Hematopoietic multipotent progenitor cell treated with erythropoietin and hydrocortisone succinate and interleukin-3 and kit ligand, for 15 days (in vitro differentiated cells): Measurements from ENCODE around the gene PTPRD.

ENCODE experiments used
- DNase-seq: peaks from one replicate; pipeline ENCODE4 v3.0.0-alpha.2; 2015; ENCODE audit warnings: low spot score

The PTPRD gene

GRCh38 chr9:8825585-8826147 lies 1787.1 kb downstream of the PTPRD start:
- DNase-seq: no peak

DNA sequence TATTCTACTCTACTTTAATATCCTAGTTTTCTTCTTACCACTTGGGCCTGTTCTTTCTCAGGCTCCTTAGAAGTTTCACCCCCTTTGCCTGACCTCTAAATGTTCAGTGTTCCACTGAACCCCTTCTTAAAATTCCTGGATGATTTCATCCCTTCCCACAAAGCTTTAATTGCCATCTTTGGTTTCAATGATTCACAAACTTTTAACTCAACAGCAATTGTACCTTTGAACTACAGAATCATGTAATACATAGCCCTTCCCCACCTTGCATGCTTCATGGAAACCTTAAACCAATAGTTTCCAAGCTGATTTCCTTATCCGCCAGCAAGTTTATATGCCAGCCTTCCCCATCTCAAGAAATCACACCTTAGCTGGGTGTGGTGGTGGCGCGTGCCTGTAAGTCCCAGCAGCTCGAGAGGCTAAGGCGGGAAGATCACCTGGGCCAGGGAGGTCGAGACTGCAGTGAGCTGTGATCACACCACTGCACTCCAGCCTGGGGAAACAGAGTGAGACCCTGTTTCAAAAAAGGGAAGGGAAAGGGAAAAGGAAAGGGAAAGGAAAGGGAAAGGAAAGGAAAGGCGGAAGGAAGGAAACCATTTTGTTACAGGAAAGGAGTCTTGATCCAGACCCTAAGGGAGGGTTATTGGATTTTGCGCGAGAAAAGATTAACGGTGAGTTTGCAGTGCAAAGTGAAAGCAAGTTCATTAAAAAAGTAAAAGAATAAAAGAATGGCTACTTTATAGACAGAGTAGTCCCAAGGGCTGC lies 1789.5 kb downstream of the PTPRD start:
- DNase-seq: no peak

DNA sequence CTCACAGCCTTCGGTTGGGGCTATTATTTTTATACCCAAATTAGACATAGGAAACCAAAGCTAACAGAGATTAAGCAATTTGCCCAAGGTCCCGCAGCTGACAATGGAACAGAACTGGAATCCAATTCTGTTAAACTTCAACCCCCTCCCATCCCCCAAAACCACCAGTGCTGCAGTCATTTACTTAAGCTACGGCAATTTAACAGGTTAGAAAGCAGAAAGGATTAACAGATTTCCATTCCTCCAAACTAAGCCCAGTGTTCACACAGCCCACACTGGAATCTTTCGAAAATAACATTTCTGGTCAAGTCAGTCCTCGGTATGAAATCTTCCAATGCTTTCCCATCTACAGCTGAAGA lies 1790.2 kb downstream of the PTPRD start:
- DNase-seq: no peak

DNA sequence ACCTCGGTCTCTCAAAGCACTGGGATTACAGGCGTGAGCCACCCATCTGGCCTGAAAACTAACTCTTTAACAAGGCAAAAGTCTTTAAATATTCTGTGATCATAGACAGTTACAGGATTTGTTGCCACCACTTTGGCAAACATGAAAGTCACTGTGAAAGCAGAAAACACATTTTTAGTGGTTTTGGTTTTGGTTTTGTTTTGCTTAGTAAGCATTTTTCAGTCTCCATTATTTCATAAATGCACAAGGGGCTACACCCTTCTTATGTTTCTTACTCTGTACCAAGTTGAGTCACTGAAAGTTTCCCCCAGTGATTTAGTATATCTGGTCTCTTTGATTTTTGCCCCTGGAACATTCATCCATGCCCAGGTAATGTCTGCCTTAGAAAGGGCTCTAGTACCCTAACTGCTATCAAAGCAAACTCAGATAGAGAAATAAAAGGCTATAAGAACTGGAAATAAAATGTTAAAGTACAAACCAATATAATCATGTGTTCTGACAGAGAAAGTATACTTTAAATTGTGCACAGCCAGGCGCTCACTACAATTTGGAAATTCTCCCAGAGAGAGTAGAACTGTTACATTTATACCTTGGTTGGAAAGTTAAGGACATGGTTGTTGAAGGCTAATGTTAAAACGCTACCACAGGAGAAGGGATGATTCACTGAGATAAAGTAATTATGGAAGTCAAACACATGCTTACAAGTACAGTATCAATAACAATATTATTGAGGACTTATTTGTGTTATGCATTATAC lies 1790.7 kb downstream of the PTPRD start:
- no peak for DNase-seq

DNA sequence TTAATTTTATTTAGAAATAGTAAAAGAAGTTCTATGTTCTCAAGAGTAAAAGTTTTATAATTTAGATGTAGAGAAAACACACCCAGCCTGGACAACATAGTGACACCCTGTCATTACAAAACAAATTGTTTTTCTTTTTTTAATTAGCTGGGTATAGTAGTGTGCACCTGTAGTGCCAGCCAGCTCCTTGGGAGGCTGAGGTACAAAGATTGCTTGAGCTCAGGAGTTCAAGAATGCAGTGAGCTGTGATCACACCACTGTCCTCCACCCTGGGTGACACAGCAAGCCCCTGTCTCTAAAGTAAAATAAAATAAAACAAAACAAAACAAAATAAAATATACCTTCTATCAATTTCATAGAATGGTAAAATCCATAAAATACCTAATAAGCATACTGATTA lies 1795.5 kb downstream of the PTPRD start:
- DNase-seq: no peak

GRCh38 chr9:8816361-8816760 lies 1796.4 kb downstream of the PTPRD start:
- DNase-seq: no peak

GRCh38 chr9:8815931-8816330 lies 1796.9 kb downstream of the PTPRD start:
- DNase-seq: no peak

- DNase-seq: no peak
Observed at GRCh38 chr9:8815219-8815618, 1797.6 kb downstream of the PTPRD start.

DNA sequence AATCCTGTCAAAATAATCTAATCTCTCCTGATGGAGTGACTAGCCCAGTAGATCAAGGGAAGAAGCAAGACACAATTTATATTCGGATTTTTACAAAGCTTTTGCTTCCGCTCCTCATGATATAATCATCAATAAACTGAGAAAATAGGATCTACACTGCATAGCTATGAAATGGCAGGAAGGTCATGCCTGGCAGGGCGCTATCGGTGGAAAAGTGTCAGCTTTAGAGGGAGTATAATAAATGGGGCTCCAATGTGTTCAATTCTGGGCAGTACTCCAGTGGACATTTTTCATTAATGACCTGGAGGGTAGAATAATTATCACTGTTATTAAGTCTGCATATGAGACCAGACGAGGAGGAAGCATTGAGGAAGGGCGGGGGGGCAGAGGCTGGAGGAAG lies 1799.9 kb downstream of the PTPRD start:
- DNase-seq: no peak

DNA sequence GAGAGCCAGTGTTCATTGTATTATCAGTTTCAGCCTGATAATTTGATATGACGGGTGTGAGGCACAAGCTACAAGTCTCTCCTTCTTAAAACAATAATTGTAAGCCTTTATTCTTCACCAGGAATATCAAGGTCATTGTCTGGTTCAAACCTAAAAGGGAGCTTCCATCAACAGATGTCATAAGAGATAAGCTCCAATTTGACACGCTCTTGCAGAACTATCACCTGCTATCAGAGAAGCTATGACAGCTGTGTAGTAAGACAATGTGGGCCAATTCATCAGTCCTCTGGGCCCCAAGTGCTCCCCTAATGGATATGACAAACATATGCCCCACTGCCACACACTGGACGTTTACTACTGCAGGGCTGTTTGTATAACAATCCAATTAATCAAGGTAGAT lies 1803.1 kb downstream of the PTPRD start:
- DNase-seq: no peak

GRCh38 chr9:8806150-8806549 lies 1806.7 kb downstream of the PTPRD start:
- DNase-seq: no peak

- DNase-seq: no peak
Observed at GRCh38 chr9:8804613-8805012, 1808.2 kb downstream of the PTPRD start.

DNA sequence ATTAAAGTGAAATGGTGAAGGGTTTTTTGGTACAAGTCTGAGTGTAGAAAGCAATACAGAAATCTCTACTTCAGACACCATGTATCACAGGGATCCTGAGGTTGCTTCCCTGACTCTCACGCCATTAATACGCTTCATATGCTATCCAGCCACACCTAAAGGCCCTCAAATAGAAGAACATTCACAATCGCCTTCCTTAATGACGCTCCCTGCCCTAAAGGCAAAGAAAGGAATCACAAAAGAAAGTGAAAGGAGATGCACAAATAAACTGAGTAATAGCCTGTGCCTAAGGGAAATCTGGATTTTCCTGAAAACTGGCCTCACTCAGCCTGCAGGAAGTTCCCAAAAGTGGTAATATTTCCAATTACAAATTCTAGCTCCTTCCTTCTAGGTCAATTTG lies 1810.6 kb downstream of the PTPRD start:
- no peak for DNase-seq

DNA sequence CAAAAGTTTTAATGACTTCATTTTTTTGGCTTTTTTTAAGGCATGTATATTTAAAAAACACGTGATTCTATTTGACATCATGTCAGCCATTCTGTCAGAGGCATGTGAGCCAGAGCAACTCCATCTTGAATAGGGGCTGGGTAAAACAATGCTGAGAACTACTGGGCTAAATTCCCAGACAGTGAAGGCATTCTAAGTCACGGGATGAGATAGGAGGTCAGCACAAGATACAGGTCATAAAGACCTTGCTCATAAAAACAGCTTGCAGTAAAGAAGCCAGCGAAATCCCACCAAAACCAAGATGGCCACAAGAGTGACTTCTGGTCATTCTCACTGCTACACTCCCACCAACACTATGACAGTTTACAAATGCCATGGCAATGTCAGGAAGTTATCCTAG lies 1812.6 kb downstream of the PTPRD start:
- no peak for DNase-seq

- no peak for DNase-seq
Observed at GRCh38 chr9:8799615-8800014, 1813.2 kb downstream of the PTPRD start.

- DNase-seq: no peak
Observed at GRCh38 chr9:8799206-8799605, 1813.6 kb downstream of the PTPRD start.

DNA sequence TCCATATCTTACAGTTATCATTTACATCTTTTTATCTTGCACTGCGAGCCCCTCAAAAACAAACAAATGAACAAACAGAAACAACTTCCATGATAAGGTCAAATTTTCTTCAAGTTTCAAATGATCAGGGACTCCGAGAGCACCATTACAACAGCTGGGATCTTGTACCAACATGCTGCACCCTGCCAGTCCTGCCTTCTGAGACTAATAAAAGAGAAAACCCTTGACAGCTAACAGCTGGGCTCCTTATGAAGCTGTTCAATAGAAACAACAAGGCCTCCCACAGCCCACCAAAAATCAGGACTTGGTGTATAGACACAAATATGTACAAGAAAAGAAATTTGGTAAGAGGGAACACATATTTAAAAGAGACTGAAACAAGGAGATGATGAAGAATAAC lies 1828.0 kb downstream of the PTPRD start:
- no peak for DNase-seq

DNA sequence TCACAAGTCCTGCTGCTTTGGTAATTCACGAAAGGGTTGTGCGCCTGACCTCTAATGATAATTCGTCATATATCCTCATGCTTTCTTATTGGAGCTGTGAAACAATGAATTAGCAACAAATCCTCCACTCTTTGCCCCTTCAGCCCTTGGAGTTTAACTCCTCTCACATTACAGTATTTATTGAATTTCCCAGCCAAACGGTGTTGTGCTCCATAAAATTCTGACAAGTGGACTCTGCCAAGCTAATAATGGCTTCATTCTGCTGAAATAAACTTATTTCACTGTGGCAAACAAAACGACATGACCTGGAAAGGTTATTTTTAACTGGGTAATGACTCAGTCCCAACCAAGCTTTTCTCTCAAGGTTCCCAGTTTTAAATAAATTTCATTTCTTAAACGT lies 1828.9 kb downstream of the PTPRD start:
- DNase-seq: no peak

DNA sequence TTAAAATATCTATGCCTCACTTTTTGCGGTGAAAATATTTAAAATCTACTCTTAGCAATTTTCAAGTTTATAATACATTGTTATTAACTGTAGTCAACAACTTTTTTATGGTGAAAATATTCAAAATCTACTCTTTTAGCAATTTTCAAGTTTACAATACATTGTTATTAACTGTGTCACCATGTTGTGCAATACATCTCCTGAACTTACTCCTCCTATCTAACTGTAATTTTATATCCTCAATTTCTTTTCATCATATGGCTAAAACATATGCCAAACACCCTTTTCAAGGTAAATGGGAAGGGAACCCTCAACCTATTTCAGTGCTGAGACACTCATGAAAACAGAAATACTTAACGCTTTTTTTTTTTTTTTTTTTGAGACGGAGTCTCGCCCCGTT lies 1830.6 kb downstream of the PTPRD start:
- DNase-seq: no peak

GRCh38 chr9:8781458-8781857 lies 1831.3 kb downstream of the PTPRD start:
- no peak for DNase-seq

DNA sequence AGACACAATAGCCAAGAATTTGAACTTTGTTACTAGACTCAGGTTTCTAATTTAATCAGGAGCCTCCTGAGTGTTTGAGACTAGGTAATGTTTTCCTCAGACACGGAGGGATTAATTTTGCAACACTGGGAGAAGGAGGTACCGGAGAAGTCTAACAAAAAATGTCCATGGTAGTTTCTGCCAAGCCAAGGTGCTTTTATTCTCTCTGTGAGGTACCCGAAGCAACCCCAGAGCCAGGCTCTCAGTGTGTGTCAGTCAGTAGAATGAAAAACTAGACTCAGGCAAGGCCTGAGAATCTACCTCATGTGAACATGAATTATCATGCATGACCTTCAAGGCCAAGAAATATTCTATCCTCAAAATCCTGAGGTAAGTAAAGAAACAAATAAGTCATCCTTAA lies 1832.4 kb downstream of the PTPRD start:
- no peak for DNase-seq

DNA sequence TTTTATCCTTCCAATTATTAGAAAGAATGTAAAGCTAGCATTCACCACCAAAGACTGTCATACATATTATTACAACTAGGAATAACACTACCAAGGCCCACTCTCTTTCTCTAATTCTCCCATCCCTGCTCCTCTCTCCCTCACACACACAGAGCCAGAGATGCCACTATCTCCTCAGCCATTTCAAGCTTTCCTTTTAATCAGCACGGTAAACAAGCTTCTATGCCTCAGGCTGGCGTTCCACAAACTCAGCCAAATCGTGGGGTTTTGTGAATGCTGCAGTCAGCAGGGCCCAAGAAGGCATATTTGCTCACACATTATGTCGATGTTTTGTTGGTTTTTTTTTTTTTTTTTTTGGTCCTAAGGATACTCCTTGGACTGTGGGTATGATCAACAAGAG lies 1833.3 kb downstream of the PTPRD start:
- no peak for DNase-seq

- DNase-seq: no peak
Observed at GRCh38 chr9:8778356-8778755, 1834.4 kb downstream of the PTPRD start.

GRCh38 chr9:8772302-8772701 lies 1840.5 kb downstream of the PTPRD start:
- DNase-seq: no peak
